Right cardiac atrium (tissue), 5 donors: ENCODE results near the gene PAH. TPM values are rescaled to one million over a fixed set of nuclear protein-coding genes. Genes with fewer than 3 reads are reported as not detected.

Experiments used
- ATAC-seq, 2 donors: fragments of 200-7000 bp; cut with Tn5 transposase; one replicate each; pipeline versions ENCODE4 v1.8.0 to v1.9.1; 2020; ENCODE audit warnings: moderate library complexity in 2 of 2, mild to moderate bottlenecking in 1 of 2
- DNase-seq, 3 donors: peaks; one replicate each; pipeline ENCODE4 v3.0.0-alpha.2; 2020
- H3K27ac ChIP-seq: one replicate; pipeline ENCODE4 v1.5.1; 2013; ENCODE audit warnings: mild to moderate bottlenecking, low read length, control low read depth, moderate library complexity
- H3K27me3 ChIP-seq: one replicate; pipeline ENCODE4 v1.6.1; 2013; ENCODE audit not compliant: control insufficient read depth, insufficient read depth
- H3K4me1 ChIP-seq: one replicate; pipeline ENCODE4 v1.6.1; 2013; ENCODE audit warnings: low read length; ENCODE audit not compliant: control insufficient read depth, insufficient read depth
- H3K4me3 ChIP-seq: one replicate; pipeline ENCODE4 v1.5.1; 2013; ENCODE audit warnings: low read length, control low read depth
- H3K9me3 ChIP-seq: one replicate; pipeline ENCODE4 v1.6.1; 2013; ENCODE audit warnings: low read length; ENCODE audit not compliant: control insufficient read depth
- WGBS: extraction: QIAGEN DNeasy Blood & Tissue Kit; methylation state at CpG from one replicate; pipeline ENCODE4 v1.1.7; 2013; 5-methylcytosine and 5-hydroxymethylcytosine counted together
- intact Hi-C, 4 donors: fragments of 100-400 bp; cut with DNase I; formaldehyde crosslinking; loops; one replicate each; pipeline versions ENCODE4 v1.11.0 to v1.14.0; 2022 to 2023
- polyA plus RNA-seq: library from polyadenylated mRNA; stranded (reverse); fragments of 200-250 nt; gene quantifications from one replicate; pipeline ENCODE4 v1.2.3, GENCODE V29; 2013
- total RNA-seq, 4 donors: library from RNA; stranded (reverse); fragmentation: NEBNext Ultra II Directional; extraction: Animal tissue kit (Norgen Biotek cat#: 25700); gene quantifications; one replicate each; pipeline ENCODE4 v1.2.1, GENCODE V29; 2021
- donor health status: healthy with polysubstance abuse.
- donor health status: DM: no; HTN: yes; CAD: no.
- donor health status: DM: no; HTN: no; CAD: no.
- donor health status: DM: no; HTN: yes; CAD: no; lungs with severe emphysema.
- donor health status: DM: yes; HTN: yes; CAD: no.

PAH gene
- total and polyA plus RNA-seq, 5 donors: 1.2 TPM; not detected in 4

- intact Hi-C loops: loop anchor here (2.0 to 10.0 kb wide), 3 partner anchors 596 to 600 kb away; no protein-coding TSS in a partner anchor
- H3K9me3 ChIP-seq: no peaks in the 10 kb centered on the region
- no peak overlapping the region for H3K27ac ChIP-seq
- H3K4me1 ChIP-seq: no peaks in the 10 kb centered on the region
- no peak overlapping the region for H3K4me3 ChIP-seq
- DNase-seq: peak in 2 of 3 donors; percentile 65 to 67
- ATAC-seq: no peak
- 5% methylated on average over 11 of the region's 11 CpGs for WGBS
- peaks cover 3% of the 10 kb centered on the region for H3K27me3 ChIP-seq
Measured at GRCh38 chr12:102948941-102949352, 31.9 kb upstream of the PAH start.

GRCh38 chr12:102946042-102946441, 29.0 kb upstream of the PAH start:
- no peaks in the 10 kb centered on the region for H3K27me3 ChIP-seq
- 42% methylated on average over 2 of the region's 2 CpGs for WGBS
- DNase-seq: no peak
- no peak overlapping the region for H3K27ac ChIP-seq
- ATAC-seq: no peak
- no peaks in the 10 kb centered on the region for H3K9me3 ChIP-seq
- H3K4me1 ChIP-seq: no peaks in the 10 kb centered on the region
- H3K4me3 ChIP-seq: no peak overlapping the region
- intact Hi-C loops: loop anchor here in 3 of 4 donors (5.0 to 10.0 kb wide), 2 partner anchors 599 to 601 kb away; no protein-coding TSS in a partner anchor

- no peak for ATAC-seq
- H3K4me3 ChIP-seq: no peak overlapping the region
- no peak overlapping the region for H3K27ac ChIP-seq
- DNase-seq: no peak
- no peaks in the 10 kb centered on the region for H3K4me1 ChIP-seq
- H3K27me3 ChIP-seq: no peaks in the 10 kb centered on the region
- intact Hi-C loops: loop anchor here in 1 of 4 donors (10.0 kb wide), 1 partner anchor 605 kb away; no protein-coding TSS in a partner anchor
- WGBS: 79% methylated on average over 2 of the region's 2 CpGs
- H3K9me3 ChIP-seq: no peaks in the 10 kb centered on the region
Measured at GRCh38 chr12:102939670-102940222, 22.7 kb upstream of the PAH start.

GRCh38 chr12:102939059-102939458, 22.0 kb upstream of the PAH start:
- intact Hi-C loops: no loop called here

GRCh38 chr12:102933168-102933567, 16.1 kb upstream of the PAH start:
- Histone ChIP-seq H3K27ac (no peak overlapping the region), H3K4me3 (no peak overlapping the region), H3K4me1 (no peaks in the 10 kb centered on the region), H3K27me3 (no peaks in the 10 kb centered on the region), H3K9me3 (no peaks in the 10 kb centered on the region)
- DNase-seq (no peak), ATAC-seq (no peak)
- 52% methylated on average over 1 of the region's 1 CpG for WGBS
- intact Hi-C loops: no loop called here

More at GRCh38 chr12:102939059-102939458, 22.0 kb upstream of the PAH start:
- DNase-seq: no peak
- ATAC-seq: no peak
- no peak overlapping the region for H3K27ac ChIP-seq
- whole genome bisulfite sequencing: 45% methylated on average over 2 of the region's 2 CpGs
- no peaks in the 10 kb centered on the region for H3K27me3 ChIP-seq
- H3K4me3 ChIP-seq: no peak overlapping the region
- no peaks in the 10 kb centered on the region for H3K9me3 ChIP-seq
- H3K4me1 ChIP-seq: no peaks in the 10 kb centered on the region

- ATAC-seq: no peak
- Histone ChIP-seq H3K4me3 (no peak overlapping the region), H3K27me3 (no peaks in the 10 kb centered on the region), H3K9me3 (no peaks in the 10 kb centered on the region), H3K27ac (no peak overlapping the region), H3K4me1 (no peaks in the 10 kb centered on the region)
- DNase-seq: no peak
- intact Hi-C loops: no loop called here
Measured at GRCh38 chr12:102927220-102927619, 10.2 kb upstream of the PAH start.

GRCh38 chr12:102921240-102921639, 4.2 kb upstream of the PAH start:
- Histone ChIP-seq H3K27ac (no peak overlapping the region), H3K9me3 (no peaks in the 10 kb centered on the region), H3K4me3 (no peak overlapping the region), H3K4me1 (no peaks in the 10 kb centered on the region), H3K27me3 (no peaks in the 10 kb centered on the region)
- DNase-seq (no peak), ATAC-seq (no peak)
- intact Hi-C loops: no loop called here

GRCh38 chr12:102920271-102920670, 3.2 kb upstream of the PAH start:
- H3K27ac ChIP-seq: no peak overlapping the region
- no peaks in the 10 kb centered on the region for H3K27me3 ChIP-seq
- no peak for ATAC-seq

GRCh38 chr12:102918840-102919239, 1.8 kb upstream of the PAH start:
- Histone ChIP-seq H3K9me3 (no peaks in the 10 kb centered on the region), H3K4me3 (no peak overlapping the region), H3K27me3 (no peaks in the 10 kb centered on the region), H3K4me1 (no peaks in the 10 kb centered on the region), H3K27ac (no peak overlapping the region)
- WGBS: 71% methylated on average over 2 of the region's 2 CpGs
- intact Hi-C loops: no loop called here
- DNase-seq: no peak
- no peak for ATAC-seq

More at GRCh38 chr12:102920271-102920670, 3.2 kb upstream of the PAH start:
- Histone ChIP-seq H3K9me3 (no peaks in the 10 kb centered on the region), H3K4me1 (no peaks in the 10 kb centered on the region), H3K4me3 (no peak overlapping the region)
- DNase-seq: no peak
- intact Hi-C loops: no loop called here

- intact Hi-C loops: no loop called here
- no peak overlapping the region for H3K4me3 ChIP-seq
- H3K9me3 ChIP-seq: no peaks in the 10 kb centered on the region
- no peak for DNase-seq
- H3K27ac ChIP-seq: no peak overlapping the region
- 68% methylated on average over 5 of the region's 5 CpGs for WGBS
- H3K4me1 ChIP-seq: no peaks in the 10 kb centered on the region
- ATAC-seq: no peak
- no peaks in the 10 kb centered on the region for H3K27me3 ChIP-seq
Measured at GRCh38 chr12:102916252-102917025, 605 bp downstream of the PAH start.

GRCh38 chr12:102913453-102914226, 3.4 kb downstream of the PAH start:
- ATAC-seq (no peak), DNase-seq (no peak)
- Histone ChIP-seq H3K27me3 (no peaks in the 10 kb centered on the region), H3K9me3 (no peaks in the 10 kb centered on the region), H3K4me1 (no peaks in the 10 kb centered on the region), H3K27ac (no peak overlapping the region), H3K4me3 (no peak overlapping the region)
- intact Hi-C loops: no loop called here
- WGBS: 77% methylated on average over 2 of the region's 2 CpGs
